ENCODE measurements around the gene UBASH3B. TPM values are rescaled to one million over a fixed set of nuclear protein-coding genes. Genes with fewer than 3 reads are reported as not detected.

UBASH3B gene
- total and polyA plus RNA-seq, 7 donors: 1.4 to 17.5 (median 8.5) TPM

DNA sequence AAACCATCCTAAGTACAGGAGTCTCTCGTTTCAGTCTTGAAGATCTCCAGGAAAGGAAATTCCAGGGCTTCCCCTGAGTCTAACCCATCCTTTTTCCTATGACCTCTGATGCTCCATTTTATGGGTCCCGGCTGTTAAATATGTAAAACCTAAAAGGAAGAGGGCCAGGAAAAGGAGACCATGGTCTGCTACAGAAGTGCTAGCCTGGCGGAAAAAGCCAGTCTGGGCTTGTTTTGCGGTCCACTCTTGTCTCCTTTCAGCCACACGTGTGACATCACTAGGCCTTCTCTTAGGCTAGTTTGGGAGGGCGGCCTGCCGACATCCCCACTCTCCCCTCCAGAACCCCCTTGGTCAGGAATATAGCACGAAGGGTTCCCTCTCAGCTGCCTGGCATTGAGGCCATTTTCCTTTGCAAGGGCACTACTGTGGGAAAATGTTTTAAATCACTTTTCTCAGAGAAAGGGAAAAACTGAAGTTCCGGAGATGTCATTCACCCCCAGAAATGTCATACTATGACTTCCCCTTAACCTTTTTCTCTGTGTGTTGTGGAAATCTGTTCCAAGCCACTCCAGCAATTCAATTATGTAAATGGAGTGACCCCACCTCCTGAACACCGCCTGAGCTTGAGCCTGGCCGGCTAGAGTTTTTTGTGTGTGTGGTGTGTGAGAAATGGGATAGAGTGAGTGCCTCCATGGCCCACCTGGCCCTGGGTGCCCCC is 86.9 kb downstream of the UBASH3B start:
- Histone ChIP-seq H3K36me3 (ENCODE audit: insufficient read depth in 1 of 2, low read depth in 1 of 2) (no peaks in the 10 kb centered on the region), H3K9me3 (no peaks in the 10 kb centered on the region), H3K27ac (no peak overlapping the region), H3K4me1 (no peaks in the 10 kb centered on the region), H3K27me3 (ENCODE audit: insufficient read depth in 3 of 3, low read length in 2 of 3) (no peaks in the 10 kb centered on the region), H3K4me3 (no peak overlapping the region)
- no peak for DNase-seq
- no peak for ATAC-seq
- TF ChIP-seq, protein P1, sequence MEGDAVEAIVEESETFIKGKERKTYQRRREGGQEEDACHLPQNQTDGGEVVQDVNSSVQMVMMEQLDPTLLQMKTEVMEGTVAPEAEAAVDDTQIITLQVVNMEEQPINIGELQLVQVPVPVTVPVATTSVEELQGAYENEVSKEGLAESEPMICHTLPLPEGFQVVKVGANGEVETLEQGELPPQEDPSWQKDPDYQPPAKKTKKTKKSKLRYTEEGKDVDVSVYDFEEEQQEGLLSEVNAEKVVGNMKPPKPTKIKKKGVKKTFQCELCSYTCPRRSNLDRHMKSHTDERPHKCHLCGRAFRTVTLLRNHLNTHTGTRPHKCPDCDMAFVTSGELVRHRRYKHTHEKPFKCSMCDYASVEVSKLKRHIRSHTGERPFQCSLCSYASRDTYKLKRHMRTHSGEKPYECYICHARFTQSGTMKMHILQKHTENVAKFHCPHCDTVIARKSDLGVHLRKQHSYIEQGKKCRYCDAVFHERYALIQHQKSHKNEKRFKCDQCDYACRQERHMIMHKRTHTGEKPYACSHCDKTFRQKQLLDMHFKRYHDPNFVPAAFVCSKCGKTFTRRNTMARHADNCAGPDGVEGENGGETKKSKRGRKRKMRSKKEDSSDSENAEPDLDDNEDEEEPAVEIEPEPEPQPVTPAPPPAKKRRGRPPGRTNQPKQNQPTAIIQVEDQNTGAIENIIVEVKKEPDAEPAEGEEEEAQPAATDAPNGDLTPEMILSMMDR (IDR thresholded peaks at IDR 0.05): no peak
- intact Hi-C loops (cut with DNase I): no loop called here
- WGBS, 3 donors: 66 to 74% (median 67%) methylated on average over 11 of the region's 11 CpGs

DNA sequence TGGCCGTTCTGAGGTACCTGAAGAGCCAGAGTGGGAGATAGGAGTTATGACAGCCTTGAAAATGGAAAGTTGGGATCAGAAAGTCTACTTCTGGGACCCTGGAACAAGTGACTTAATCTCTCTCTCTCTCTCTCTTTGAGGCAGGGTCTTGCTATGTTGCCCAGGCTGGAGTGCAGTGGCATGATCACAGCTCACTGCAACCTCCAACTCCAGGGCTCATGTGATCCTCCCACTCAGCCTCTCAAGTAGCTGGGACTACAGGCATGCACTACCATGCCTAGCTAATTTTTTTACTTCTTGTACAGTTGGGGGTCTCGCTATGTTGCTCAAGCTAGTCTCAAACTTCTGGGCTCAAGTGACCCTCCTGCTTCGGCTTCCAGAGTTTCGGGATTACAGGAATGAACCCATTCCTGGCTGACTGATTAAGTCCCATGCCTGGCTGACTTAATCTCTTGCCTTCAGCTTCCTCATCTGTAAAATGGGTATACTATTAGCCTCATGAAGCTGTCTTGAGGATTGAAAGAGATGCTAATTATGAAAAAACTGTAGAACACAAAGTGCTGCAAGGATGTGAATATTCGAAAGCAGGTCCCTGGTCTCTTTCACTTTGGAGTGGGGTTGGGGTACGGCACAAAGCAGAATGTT is 87.7 kb downstream of the UBASH3B start:
- Histone ChIP-seq H3K9me3 (no peaks in the 10 kb centered on the region), H3K36me3 (ENCODE audit: insufficient read depth in 1 of 2, low read depth in 1 of 2) (no peaks in the 10 kb centered on the region), H3K4me3 (no peak overlapping the region), H3K4me1 (no peaks in the 10 kb centered on the region), H3K27ac (no peak overlapping the region), H3K27me3 (ENCODE audit: insufficient read depth in 3 of 3, low read length in 2 of 3) (no peaks in the 10 kb centered on the region)
- ATAC-seq (no peak), DNase-seq (no peak)
- WGBS, 3 donors: 89 to 99% (median 98%) methylated on average over 6 of the region's 6 CpGs
- TF ChIP-seq, protein P1 (IDR thresholded peaks at IDR 0.05): no peak
- intact Hi-C loops (cut with DNase I): no loop called here

DNA sequence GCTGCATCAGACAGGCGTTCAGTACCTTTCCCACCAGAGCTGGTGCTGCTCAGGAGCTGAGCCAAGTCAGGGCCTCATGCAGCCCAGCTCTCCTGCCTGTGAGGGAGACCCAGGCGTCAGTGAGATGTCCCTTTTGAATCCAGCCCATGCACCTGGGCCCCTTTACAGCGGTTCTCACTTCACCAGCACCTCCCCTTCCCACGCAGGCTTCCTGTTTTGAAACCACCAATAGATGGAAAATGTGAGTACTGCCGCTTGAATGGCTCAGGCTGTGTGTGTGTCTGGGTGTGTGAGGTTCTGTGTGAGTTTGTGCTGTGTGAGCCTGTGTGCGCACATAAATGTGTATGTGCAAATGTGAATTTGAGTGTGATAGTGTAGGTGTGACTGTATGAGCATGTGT is 88.4 kb downstream of the UBASH3B start:
- WGBS, 3 donors: 73 to 81% (median 75%) methylated on average over 6 of the region's 6 CpGs
- H3K27me3 ChIP-seq (ENCODE audit: insufficient read depth in 3 of 3, low read length in 2 of 3): no peaks in the 10 kb centered on the region
- no peaks in the 10 kb centered on the region for H3K36me3 ChIP-seq (ENCODE audit: insufficient read depth in 1 of 2, low read depth in 1 of 2)
- H3K4me1 ChIP-seq: no peaks in the 10 kb centered on the region
- intact Hi-C loops (cut with DNase I): no loop called here
- no peaks in the 10 kb centered on the region for H3K9me3 ChIP-seq
- TF ChIP-seq, protein P1 (IDR thresholded peaks at IDR 0.05): no peak
- DNase-seq (no peak), ATAC-seq (no peak)
- H3K27ac ChIP-seq: no peak overlapping the region
- no peak overlapping the region for H3K4me3 ChIP-seq

DNA sequence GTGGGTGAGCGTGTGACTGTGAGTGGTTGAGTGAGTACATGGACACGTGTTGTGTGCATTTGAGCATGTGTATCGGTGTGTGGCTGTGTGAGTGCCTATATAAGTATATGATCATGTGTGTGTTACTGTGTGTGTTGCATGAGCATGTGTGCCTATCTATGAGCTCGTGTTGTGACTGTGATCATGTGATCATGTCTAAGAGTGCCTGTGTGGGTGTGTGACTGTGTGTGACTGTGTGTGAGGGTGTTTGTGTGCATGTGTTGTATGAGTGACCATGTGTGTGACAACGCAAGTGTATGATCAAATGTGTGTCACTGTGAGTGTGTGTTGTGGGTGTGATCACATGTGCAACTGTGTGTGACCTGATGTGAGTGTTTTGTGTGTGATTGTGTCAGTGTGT is 88.8 kb downstream of the UBASH3B start:
- TF ChIP-seq, protein P1 (IDR thresholded peaks at IDR 0.05): no peak
- 87 to 88% (median 88%) methylated on average over 5 of the region's 5 CpGs for WGBS, 3 donors

More for the DNA sequence above, 88.8 kb downstream of the UBASH3B start:
- ATAC-seq (no peak), DNase-seq (no peak)
- no peak overlapping the region for H3K4me3 ChIP-seq
- no peaks in the 10 kb centered on the region for H3K27me3 ChIP-seq (ENCODE audit: insufficient read depth in 3 of 3, low read length in 2 of 3)
- no peak overlapping the region for H3K27ac ChIP-seq
- intact Hi-C loops (cut with DNase I): no loop called here
- no peaks in the 10 kb centered on the region for H3K4me1 ChIP-seq
- no peaks in the 10 kb centered on the region for H3K9me3 ChIP-seq
- H3K36me3 ChIP-seq (ENCODE audit: insufficient read depth in 1 of 2, low read depth in 1 of 2): no peaks in the 10 kb centered on the region
